Measurements from ENCODE around the gene ZNF525.

ZNF525 gene

DNA sequence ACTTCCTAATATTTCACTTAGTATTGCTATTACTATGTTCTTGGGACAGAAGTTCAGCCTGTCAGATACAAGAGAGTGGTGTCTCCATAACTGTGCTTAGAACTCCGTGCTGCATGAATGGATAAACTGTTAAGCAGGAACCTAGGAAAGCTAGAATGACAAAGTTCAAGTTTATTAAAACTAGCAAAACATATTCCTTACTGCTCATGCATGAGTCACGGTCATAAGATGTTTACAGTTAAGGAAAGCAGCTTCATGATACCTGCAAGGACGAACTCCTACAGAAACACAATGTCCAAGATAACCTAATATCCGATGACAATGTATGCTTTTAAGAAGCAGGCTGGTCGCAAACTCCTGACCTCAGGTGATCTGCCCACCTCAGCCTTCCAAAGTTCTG lies 23.4 kb downstream of the ZNF525 start:
- H3K9ac ChIP-seq (ENCODE audit: low read depth, low read length, poor library complexity, severe bottlenecking), result no peak overlapping the region
- no peaks in the 10 kb centered on the region; the same call in 1 of the 2 replicates for H3K9me3 ChIP-seq (ENCODE audit: insufficient read depth, low read depth, low read length)
- no peak overlapping the region for H3K4me2 ChIP-seq (ENCODE audit: low read depth, low read length, poor library complexity, severe bottlenecking)
- H3F3A ChIP-seq (ENCODE audit: low read depth), result no peaks in the 10 kb centered on the region
- H3K79me2 ChIP-seq (ENCODE audit: insufficient read depth, low read length), result no peaks in the 10 kb centered on the region
- no peaks in the 10 kb centered on the region for H3K36me3 ChIP-seq (ENCODE audit: insufficient read depth, low read length)
- no peak overlapping the region for H2AFZ ChIP-seq (ENCODE audit: low read length)
- no peaks in the 10 kb centered on the region for H3K9me2 ChIP-seq (replicated peaks; ENCODE audit: low read depth, low read length)
- no peaks in the 10 kb centered on the region for H3K4me1 ChIP-seq (ENCODE audit: insufficient read depth, low read length, poor library complexity, severe bottlenecking)
- no peak for TF ChIP-seq EZH2phosphoT487 (IDR thresholded peaks at IDR 0.05; ENCODE audit: borderline replicate concordance)
- TF ChIP-seq, protein P1, sequence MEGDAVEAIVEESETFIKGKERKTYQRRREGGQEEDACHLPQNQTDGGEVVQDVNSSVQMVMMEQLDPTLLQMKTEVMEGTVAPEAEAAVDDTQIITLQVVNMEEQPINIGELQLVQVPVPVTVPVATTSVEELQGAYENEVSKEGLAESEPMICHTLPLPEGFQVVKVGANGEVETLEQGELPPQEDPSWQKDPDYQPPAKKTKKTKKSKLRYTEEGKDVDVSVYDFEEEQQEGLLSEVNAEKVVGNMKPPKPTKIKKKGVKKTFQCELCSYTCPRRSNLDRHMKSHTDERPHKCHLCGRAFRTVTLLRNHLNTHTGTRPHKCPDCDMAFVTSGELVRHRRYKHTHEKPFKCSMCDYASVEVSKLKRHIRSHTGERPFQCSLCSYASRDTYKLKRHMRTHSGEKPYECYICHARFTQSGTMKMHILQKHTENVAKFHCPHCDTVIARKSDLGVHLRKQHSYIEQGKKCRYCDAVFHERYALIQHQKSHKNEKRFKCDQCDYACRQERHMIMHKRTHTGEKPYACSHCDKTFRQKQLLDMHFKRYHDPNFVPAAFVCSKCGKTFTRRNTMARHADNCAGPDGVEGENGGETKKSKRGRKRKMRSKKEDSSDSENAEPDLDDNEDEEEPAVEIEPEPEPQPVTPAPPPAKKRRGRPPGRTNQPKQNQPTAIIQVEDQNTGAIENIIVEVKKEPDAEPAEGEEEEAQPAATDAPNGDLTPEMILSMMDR (conservative IDR thresholded peaks at IDR 0.05; ENCODE audit: low read length), result no peak
- no peaks in the 10 kb centered on the region for H4K20me1 ChIP-seq (ENCODE audit: insufficient read depth, low read length, poor library complexity, severe bottlenecking)
- no peaks in the 10 kb centered on the region for H3K27me3 ChIP-seq (ENCODE audit: insufficient read depth, low read length, poor library complexity, severe bottlenecking)
- H3K4me3 ChIP-seq (ENCODE audit: low read length, poor library complexity, severe bottlenecking), result no peak overlapping the region

DNA sequence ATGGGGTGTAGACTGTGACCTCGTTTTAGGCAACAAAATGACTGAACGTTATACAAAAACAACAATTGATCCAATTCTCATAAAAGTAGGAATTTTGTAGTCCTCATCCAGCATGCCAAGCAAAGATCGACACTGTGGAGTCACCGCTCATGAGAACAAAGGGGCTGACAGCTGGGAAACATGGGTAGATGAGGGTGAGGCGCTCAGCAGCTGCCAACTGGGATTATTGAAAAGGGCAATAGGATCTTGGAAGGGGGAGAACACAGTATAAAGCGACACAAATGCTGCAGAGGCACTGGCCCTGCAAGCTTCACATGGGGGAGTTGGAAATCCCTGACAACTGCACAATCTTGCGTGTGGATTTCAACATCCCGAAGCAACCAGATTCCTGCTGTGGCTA lies 24.1 kb downstream of the ZNF525 start:
- Histone ChIP-seq H3F3A (ENCODE audit: low read depth) (no peaks in the 10 kb centered on the region), H4K20me1 (ENCODE audit: insufficient read depth, low read length, poor library complexity, severe bottlenecking) (no peaks in the 10 kb centered on the region), H2AFZ (ENCODE audit: low read length) (no peak overlapping the region), H3K9me3 (ENCODE audit: insufficient read depth, low read depth, low read length) (no peaks in the 10 kb centered on the region; the same call in 1 of the 2 replicates), H3K9ac (ENCODE audit: low read depth, low read length, poor library complexity, severe bottlenecking) (no peak overlapping the region), H3K9me2 (replicated peaks; ENCODE audit: low read depth, low read length) (no peaks in the 10 kb centered on the region), H3K4me1 (ENCODE audit: insufficient read depth, low read length, poor library complexity, severe bottlenecking) (no peaks in the 10 kb centered on the region), H3K27me3 (ENCODE audit: insufficient read depth, low read length, poor library complexity, severe bottlenecking) (no peaks in the 10 kb centered on the region), H3K4me2 (ENCODE audit: low read depth, low read length, poor library complexity, severe bottlenecking) (no peak overlapping the region), H3K36me3 (ENCODE audit: insufficient read depth, low read length) (no peaks in the 10 kb centered on the region), H3K4me3 (ENCODE audit: low read length, poor library complexity, severe bottlenecking) (no peak overlapping the region), H3K79me2 (ENCODE audit: insufficient read depth, low read length) (no peaks in the 10 kb centered on the region)
- TF ChIP-seq, protein P1 (conservative IDR thresholded peaks at IDR 0.05; ENCODE audit: low read length), result no peak
- no peak for TF ChIP-seq EZH2phosphoT487 (IDR thresholded peaks at IDR 0.05; ENCODE audit: borderline replicate concordance)

DNA sequence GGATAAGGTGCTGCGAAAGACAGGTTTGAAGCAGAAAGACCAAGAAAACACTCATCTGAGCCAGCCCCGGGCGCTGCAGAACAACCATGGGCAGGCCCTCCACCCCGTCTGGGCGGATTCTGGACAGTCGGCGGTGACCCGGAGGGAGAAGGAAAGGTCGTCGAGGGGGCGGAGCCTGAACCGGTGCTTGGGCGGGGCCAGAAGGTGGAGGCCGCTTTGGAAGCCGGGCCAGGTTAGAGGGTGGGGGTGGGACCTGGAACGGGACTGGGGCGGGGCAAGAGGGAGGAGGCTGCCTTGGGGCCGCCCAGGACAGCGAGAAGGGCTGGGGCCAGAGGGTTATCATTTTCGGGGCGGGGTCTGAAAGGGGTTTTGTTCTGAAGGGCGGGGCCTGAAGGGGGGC lies 24.5 kb downstream of the ZNF525 start:
- no peak overlapping the region for H3K4me2 ChIP-seq (ENCODE audit: low read depth, low read length, poor library complexity, severe bottlenecking)
- H3K36me3 ChIP-seq (ENCODE audit: insufficient read depth, low read length), result no peaks in the 10 kb centered on the region
- H3K9me2 ChIP-seq (replicated peaks; ENCODE audit: low read depth, low read length), result no peaks in the 10 kb centered on the region
- no peak for TF ChIP-seq EZH2phosphoT487 (IDR thresholded peaks at IDR 0.05; ENCODE audit: borderline replicate concordance)
- TF ChIP-seq, protein P1 (conservative IDR thresholded peaks at IDR 0.05; ENCODE audit: low read length), result no peak
- no peak overlapping the region for H2AFZ ChIP-seq (ENCODE audit: low read length)
- no peaks in the 10 kb centered on the region for H3K9me3 ChIP-seq (ENCODE audit: insufficient read depth, low read depth, low read length)
- no peaks in the 10 kb centered on the region for H3K4me1 ChIP-seq (ENCODE audit: insufficient read depth, low read length, poor library complexity, severe bottlenecking)
- H3F3A ChIP-seq (ENCODE audit: low read depth), result no peaks in the 10 kb centered on the region
- no peaks in the 10 kb centered on the region for H4K20me1 ChIP-seq (ENCODE audit: insufficient read depth, low read length, poor library complexity, severe bottlenecking)
- H3K79me2 ChIP-seq (ENCODE audit: insufficient read depth, low read length), result no peaks in the 10 kb centered on the region
- no peak overlapping the region for H3K9ac ChIP-seq (ENCODE audit: low read depth, low read length, poor library complexity, severe bottlenecking)
- H3K4me3 ChIP-seq (ENCODE audit: low read length, poor library complexity, severe bottlenecking), result no peak overlapping the region
- H3K27me3 ChIP-seq (ENCODE audit: insufficient read depth, low read length, poor library complexity, severe bottlenecking), result no peaks in the 10 kb centered on the region

All from Loucy (cell line).